ENCODE measurements around the gene BPIFB6. TPM values are rescaled to one million over a fixed set of nuclear protein-coding genes. Genes with fewer than 3 reads are reported as not detected.

Gene BPIFB6
- total RNA-seq, 1 donor from 2014 or later = not detected

GRCh38 chr20:33069673-33070072, 38.2 kb downstream of the BPIFB6 start:
- Mint-ChIP-seq H3K4me3 (ENCODE audit: unreplicated experiment) (no peak overlapping the region), H3K4me1 (ENCODE audit: low read depth) (no peaks in the 10 kb centered on the region), H3K9me3 (ENCODE audit: low read depth) (no peaks in the 10 kb centered on the region), H3K27me3 (ENCODE audit: low read depth) (peaks cover 57% of the 10 kb centered on the region), H3K27ac (ENCODE audit: unreplicated experiment) (no peak overlapping the region), H3K36me3 (ENCODE audit: low read depth) (no peaks in the 10 kb centered on the region)
- TF ChIP-seq CTCF (IDR thresholded peaks at IDR 0.05) = no peak
- no peak for DNase-seq (ENCODE audit: low spot score)

- H3K4me1 Mint-ChIP-seq (ENCODE audit: low read depth) = no peaks in the 10 kb centered on the region
- peaks cover 60% of the 10 kb centered on the region for H3K27me3 Mint-ChIP-seq (ENCODE audit: low read depth)
- no peak overlapping the region for H3K4me3 Mint-ChIP-seq (ENCODE audit: unreplicated experiment)
- H3K27ac Mint-ChIP-seq (ENCODE audit: unreplicated experiment) = no peak overlapping the region
- no peak for DNase-seq (ENCODE audit: low spot score)
- no peaks in the 10 kb centered on the region for H3K9me3 Mint-ChIP-seq (ENCODE audit: low read depth)
- H3K36me3 Mint-ChIP-seq (ENCODE audit: low read depth) = no peaks in the 10 kb centered on the region
- no peak for TF ChIP-seq CTCF (IDR thresholded peaks at IDR 0.05)
Measured at GRCh38 chr20:33070111-33071053, 38.9 kb downstream of the BPIFB6 start.

GRCh38 chr20:33071198-33071597, 39.8 kb downstream of the BPIFB6 start:
- no peak overlapping the region for H3K27ac Mint-ChIP-seq (ENCODE audit: unreplicated experiment)
- H3K36me3 Mint-ChIP-seq (ENCODE audit: low read depth) = no peaks in the 10 kb centered on the region
- no peak overlapping the region for H3K4me3 Mint-ChIP-seq (ENCODE audit: unreplicated experiment)
- H3K27me3 Mint-ChIP-seq (ENCODE audit: low read depth) = peaks cover 63% of the 10 kb centered on the region
- TF ChIP-seq CTCF (IDR thresholded peaks at IDR 0.05) = no peak
- no peak for DNase-seq (ENCODE audit: low spot score)
- H3K9me3 Mint-ChIP-seq (ENCODE audit: low read depth) = no peaks in the 10 kb centered on the region
- H3K4me1 Mint-ChIP-seq (ENCODE audit: low read depth) = no peaks in the 10 kb centered on the region

- no peak for DNase-seq (ENCODE audit: low spot score)
- H3K9me3 Mint-ChIP-seq (ENCODE audit: low read depth) = no peaks in the 10 kb centered on the region
- H3K36me3 Mint-ChIP-seq (ENCODE audit: low read depth) = no peaks in the 10 kb centered on the region
- peaks cover 67% of the 10 kb centered on the region for H3K27me3 Mint-ChIP-seq (ENCODE audit: low read depth)
- no peak for TF ChIP-seq CTCF (IDR thresholded peaks at IDR 0.05)
- H3K27ac Mint-ChIP-seq (ENCODE audit: unreplicated experiment) = no peak overlapping the region
- H3K4me3 Mint-ChIP-seq (ENCODE audit: unreplicated experiment) = no peak overlapping the region
- H3K4me1 Mint-ChIP-seq (ENCODE audit: low read depth) = no peaks in the 10 kb centered on the region
Measured at GRCh38 chr20:33072362-33072761, 40.9 kb downstream of the BPIFB6 start.

GRCh38 chr20:33072813-33073212, 41.4 kb downstream of the BPIFB6 start:
- H3K36me3 Mint-ChIP-seq (ENCODE audit: low read depth) = no peaks in the 10 kb centered on the region
- H3K27me3 Mint-ChIP-seq (ENCODE audit: low read depth) = peaks cover 70% of the 10 kb centered on the region
- H3K4me1 Mint-ChIP-seq (ENCODE audit: low read depth) = no peaks in the 10 kb centered on the region
- TF ChIP-seq CTCF (IDR thresholded peaks at IDR 0.05) = no peak
- no peaks in the 10 kb centered on the region for H3K9me3 Mint-ChIP-seq (ENCODE audit: low read depth)
- no peak overlapping the region for H3K27ac Mint-ChIP-seq (ENCODE audit: unreplicated experiment)
- DNase-seq (ENCODE audit: low spot score) = no peak
- H3K4me3 Mint-ChIP-seq (ENCODE audit: unreplicated experiment) = no peak overlapping the region

All from chondrocyte (in vitro differentiated cells).